Measurements from ENCODE around the gene SYMPK.

SYMPK gene

DNA sequence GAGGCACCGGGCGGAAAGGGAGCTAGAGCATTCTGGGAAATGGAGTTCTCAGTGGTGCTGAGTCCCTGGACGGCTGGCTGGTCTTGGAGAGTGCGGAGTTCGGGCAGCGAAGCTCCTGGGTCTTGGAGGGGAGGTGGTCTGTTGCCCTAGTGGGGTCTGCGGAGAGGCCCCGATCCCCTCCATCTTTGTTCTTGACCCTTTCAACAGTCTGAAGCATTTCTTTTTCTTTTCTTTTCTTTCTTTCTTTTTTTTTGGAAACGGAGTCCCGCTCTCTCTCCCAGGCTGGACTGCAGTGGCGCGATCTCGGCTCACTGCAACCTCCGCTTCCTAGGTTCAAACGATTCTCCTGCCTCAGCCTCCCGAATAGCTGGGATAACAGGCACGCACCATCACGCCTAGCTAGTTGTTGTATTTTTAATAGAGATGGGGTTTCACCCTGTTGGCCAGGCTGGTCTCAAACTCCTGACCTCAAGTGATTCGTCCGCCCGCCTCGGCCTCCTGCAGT lies 440 bp upstream of the SYMPK start:
- TF ChIP-seq, protein P1, sequence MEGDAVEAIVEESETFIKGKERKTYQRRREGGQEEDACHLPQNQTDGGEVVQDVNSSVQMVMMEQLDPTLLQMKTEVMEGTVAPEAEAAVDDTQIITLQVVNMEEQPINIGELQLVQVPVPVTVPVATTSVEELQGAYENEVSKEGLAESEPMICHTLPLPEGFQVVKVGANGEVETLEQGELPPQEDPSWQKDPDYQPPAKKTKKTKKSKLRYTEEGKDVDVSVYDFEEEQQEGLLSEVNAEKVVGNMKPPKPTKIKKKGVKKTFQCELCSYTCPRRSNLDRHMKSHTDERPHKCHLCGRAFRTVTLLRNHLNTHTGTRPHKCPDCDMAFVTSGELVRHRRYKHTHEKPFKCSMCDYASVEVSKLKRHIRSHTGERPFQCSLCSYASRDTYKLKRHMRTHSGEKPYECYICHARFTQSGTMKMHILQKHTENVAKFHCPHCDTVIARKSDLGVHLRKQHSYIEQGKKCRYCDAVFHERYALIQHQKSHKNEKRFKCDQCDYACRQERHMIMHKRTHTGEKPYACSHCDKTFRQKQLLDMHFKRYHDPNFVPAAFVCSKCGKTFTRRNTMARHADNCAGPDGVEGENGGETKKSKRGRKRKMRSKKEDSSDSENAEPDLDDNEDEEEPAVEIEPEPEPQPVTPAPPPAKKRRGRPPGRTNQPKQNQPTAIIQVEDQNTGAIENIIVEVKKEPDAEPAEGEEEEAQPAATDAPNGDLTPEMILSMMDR (conservative IDR thresholded peaks at IDR 0.05): no peak

DNA sequence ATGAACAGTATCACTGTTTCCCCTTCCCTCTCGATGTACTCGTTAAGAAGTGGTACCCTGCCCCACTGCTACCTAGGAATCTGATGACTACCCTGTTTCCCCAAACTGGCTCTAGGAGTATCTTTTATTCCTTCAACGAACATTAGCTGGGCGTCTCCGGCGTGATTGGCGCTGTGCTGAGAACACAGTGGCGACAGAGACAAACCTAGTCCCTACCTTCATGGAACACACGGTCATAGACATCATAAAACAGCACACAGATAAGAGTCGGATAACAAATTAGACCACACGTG lies 730 bp downstream of the SYMPK start:
- peak overlapping the region; percentile 94 for H3K27ac ChIP-seq
- TF ChIP-seq, protein P1 (conservative IDR thresholded peaks at IDR 0.05): no peak

More for the DNA sequence above, 440 bp upstream of the SYMPK start:
- peak overlapping the region; percentile 94 for H3K27ac ChIP-seq

DNA sequence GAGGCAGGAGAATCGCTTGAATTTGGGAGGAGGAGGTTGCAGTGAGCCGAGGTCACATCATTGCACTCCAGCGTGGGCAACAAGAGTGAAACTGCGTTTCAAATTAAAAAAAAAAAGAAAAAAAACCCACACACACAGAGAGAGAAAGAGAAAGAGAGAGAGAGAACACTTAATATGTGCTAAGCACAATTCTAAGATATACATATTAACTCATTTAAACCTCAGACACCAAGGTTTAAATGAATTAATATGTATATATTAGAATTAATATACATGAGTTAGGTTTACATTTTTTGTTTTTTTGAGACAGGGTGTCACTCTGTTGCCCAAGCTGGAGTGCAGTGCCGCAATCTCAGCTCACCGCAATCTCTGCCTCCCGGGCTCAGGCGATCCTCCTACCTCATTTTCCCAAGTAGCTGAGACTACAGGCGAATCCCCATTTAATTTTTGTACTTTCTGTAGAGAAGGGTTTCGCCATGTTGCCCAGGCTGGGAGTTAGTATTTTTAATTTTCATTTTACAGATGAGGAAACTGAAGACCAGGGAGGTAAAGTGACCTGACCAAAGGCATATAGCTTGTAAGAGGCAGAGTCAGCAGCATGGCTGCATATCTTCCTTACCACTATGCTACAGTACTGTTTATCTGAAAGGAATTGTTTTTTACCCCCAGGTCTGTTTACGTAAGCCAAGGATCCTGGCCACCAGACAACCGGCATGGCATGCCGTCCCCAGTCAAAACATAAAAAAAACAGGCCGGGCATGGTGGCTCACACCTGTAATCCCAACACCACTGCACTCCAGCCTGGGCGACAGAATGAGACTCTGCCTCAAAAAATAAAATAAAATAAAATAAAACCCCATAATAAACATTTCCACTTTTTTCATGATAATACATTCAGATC lies 2.3 kb downstream of the SYMPK start:
- TF ChIP-seq, protein P1 (conservative IDR thresholded peaks at IDR 0.05): no peak
- H3K27ac ChIP-seq: peak overlapping the region; percentile 94

DNA sequence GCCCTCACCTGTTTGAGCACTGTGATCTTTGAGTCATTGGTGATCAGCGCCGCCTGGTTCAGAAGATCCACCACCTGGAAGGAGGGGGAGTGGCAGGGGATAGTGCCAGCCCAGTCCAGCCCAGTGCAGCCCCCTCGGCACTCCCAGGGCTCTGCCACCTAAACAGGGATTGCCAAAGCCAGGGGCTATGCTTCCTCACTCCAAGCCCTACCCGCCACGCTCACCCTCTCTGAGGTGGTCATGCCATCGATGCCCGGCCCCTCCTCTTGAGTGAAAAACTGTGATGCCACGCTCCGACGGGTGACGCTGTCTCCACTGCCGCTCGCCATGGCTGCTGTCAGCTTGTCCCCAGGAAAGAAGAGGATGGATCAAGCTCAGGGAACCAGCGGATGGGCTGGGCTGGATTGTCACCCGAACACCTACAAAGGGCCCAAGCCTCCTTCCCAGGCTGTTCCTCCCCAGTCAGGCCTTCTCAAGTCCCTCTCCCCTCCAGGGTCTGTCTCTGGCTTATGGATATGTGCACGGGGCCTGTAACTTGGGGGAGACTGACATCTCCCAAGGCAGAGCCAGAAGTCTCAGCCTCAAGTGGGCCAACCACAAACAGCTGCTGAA lies 8.7 kb downstream of the SYMPK start:
- TF ChIP-seq, protein P1 (conservative IDR thresholded peaks at IDR 0.05): no peak
- no peak overlapping the region for H3K27ac ChIP-seq

DNA sequence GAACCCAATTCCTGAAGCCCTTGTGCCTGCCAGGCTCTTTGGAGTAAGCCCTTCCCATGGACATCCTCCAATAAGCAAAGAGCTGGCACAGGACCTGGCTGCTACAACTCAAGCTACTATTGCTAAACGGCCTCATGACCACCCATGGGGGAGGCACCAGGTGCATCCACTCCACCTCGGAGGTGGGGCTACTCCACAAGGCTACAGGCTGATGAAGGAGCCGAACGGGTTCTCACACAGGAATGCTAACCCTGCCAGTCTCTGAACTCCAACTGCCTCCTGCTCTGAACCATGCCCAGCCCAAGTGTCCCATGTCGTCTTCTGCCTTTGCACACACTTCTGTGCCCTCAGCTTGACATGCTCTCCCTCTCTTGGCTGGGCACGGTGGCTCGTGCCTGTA lies 10.0 kb downstream of the SYMPK start:
- TF ChIP-seq, protein P1 (conservative IDR thresholded peaks at IDR 0.05): no peak
- H3K27ac ChIP-seq: no peak overlapping the region

DNA sequence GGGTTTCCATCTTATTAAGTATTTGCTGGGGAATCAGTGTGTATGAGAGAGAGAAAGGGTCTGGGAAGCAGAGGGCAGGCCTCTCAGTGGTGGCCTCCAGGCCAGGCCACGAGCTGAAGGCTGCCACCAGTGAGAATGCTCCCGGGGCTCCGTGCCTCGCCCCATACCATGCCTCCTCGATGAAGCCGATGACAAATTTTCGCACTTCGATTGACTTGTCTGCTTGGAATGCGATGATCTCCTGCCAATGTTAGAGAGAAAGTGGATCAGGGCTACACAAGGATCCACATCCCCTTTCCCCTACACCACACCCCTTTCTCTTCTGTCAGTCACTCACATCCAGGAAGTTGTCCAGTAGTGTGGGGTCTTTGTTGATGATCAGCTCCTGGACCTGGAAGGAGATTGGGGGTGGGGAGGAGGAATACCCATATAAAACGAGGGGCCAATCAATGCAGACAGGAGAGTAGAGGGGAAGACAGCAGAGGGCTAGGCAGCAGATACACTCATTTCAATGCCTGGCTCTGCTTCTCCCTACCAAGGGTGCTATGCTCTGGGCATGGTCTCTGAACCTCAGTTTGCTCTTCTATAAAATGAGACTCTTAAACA lies 10.7 kb downstream of the SYMPK start:
- TF ChIP-seq, protein P1 (conservative IDR thresholded peaks at IDR 0.05): no peak
- no peak overlapping the region for H3K27ac ChIP-seq

DNA sequence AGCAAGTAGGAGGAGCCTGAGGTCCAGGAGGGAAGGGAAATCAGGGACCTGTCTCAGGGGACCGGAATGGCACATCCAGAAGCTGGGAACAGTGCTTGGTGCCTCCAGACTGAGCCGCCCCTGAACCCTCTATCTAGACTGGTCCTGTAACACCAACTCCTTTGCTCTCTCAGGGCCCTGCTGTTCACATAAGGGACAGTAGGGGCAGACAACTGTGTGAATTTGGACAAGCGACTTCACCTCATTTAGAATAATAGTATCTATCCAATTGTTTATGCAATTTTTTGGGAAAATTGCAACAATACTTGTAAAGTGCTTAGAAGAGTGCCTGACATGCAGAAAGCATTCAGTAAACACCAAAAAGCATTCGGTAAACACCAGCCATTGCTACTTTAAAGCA lies 14.0 kb downstream of the SYMPK start:
- TF ChIP-seq, protein P1 (conservative IDR thresholded peaks at IDR 0.05): peak; percentile 43
- no peak overlapping the region for H3K27ac ChIP-seq
